ENCODE data around the gene ATG16L1.

ATG16L1 gene

GRCh38 chr2:233320470-233320869 is 69.0 kb downstream of the ATG16L1 start:
- Histone ChIP-seq H3F3A (ENCODE audit: insufficient read depth, low read length) (no peaks in the 10 kb centered on the region), H3K4me3 (ENCODE audit: low read depth, low read length, poor library complexity, severe bottlenecking) (no peak overlapping the region), H3K9ac (ENCODE audit: low read length) (no peak overlapping the region), H3K79me2 (ENCODE audit: insufficient read depth, low read length) (no peaks in the 10 kb centered on the region), H3K4me2 (ENCODE audit: low read length) (no peak overlapping the region), H4K20me1 (ENCODE audit: insufficient read depth, low read length) (no peaks in the 10 kb centered on the region), H3K4me1 (ENCODE audit: insufficient read depth, low read length, severe bottlenecking) (peaks cover 13% of the 10 kb centered on the region), H3K36me3 (ENCODE audit: insufficient read depth, low read length) (no peaks in the 10 kb centered on the region), H2AFZ (ENCODE audit: low read length) (no peak overlapping the region), H3K9me2 (ENCODE audit: low read depth, low read length) (no peaks in the 10 kb centered on the region), H3K27ac (ENCODE audit: low read depth, low read length, poor library complexity, severe bottlenecking) (no peak overlapping the region), H3K9me3 (ENCODE audit: low read length) (no peaks in the 10 kb centered on the region), H3K27me3 (ENCODE audit: insufficient read depth, low read length) (no peaks in the 10 kb centered on the region; the same call in 1 of the 2 replicates)
- TF ChIP-seq EZH2 (IDR thresholded peaks at IDR 0.05; ENCODE audit: borderline replicate concordance, low read length): no peak
- no peak for TF ChIP-seq CTCF (IDR thresholded peaks at IDR 0.05; ENCODE audit: low read length)

GRCh38 chr2:233321166-233321565 is 69.7 kb downstream of the ATG16L1 start:
- H3K27ac ChIP-seq (ENCODE audit: low read depth, low read length, poor library complexity, severe bottlenecking): no peak overlapping the region
- H3K79me2 ChIP-seq (ENCODE audit: insufficient read depth, low read length): no peaks in the 10 kb centered on the region
- peak overlapping the region; percentile 6; the same call in 1 of the 2 replicates for H3K4me2 ChIP-seq (ENCODE audit: low read length)
- peaks cover 13% of the 10 kb centered on the region for H3K4me1 ChIP-seq (ENCODE audit: insufficient read depth, low read length, severe bottlenecking)
- H2AFZ ChIP-seq (ENCODE audit: low read length): no peak overlapping the region
- H3F3A ChIP-seq (ENCODE audit: insufficient read depth, low read length): no peaks in the 10 kb centered on the region
- H4K20me1 ChIP-seq (ENCODE audit: insufficient read depth, low read length): no peaks in the 10 kb centered on the region
- no peak overlapping the region for H3K9ac ChIP-seq (ENCODE audit: low read length)
- H3K27me3 ChIP-seq (ENCODE audit: insufficient read depth, low read length): no peaks in the 10 kb centered on the region; the same call in 1 of the 2 replicates
- H3K4me3 ChIP-seq (ENCODE audit: low read depth, low read length, poor library complexity, severe bottlenecking): no peak overlapping the region
- TF ChIP-seq CTCF (IDR thresholded peaks at IDR 0.05; ENCODE audit: low read length) (no peak), EZH2 (IDR thresholded peaks at IDR 0.05; ENCODE audit: borderline replicate concordance, low read length) (no peak)
- no peaks in the 10 kb centered on the region for H3K9me3 ChIP-seq (ENCODE audit: low read length)
- no peaks in the 10 kb centered on the region for H3K36me3 ChIP-seq (ENCODE audit: insufficient read depth, low read length)
- no peaks in the 10 kb centered on the region for H3K9me2 ChIP-seq (ENCODE audit: low read depth, low read length)

GRCh38 chr2:233323851-233324250 is 72.4 kb downstream of the ATG16L1 start:
- Histone ChIP-seq H4K20me1 (ENCODE audit: insufficient read depth, low read length) (no peaks in the 10 kb centered on the region), H3K9me3 (ENCODE audit: low read length) (no peaks in the 10 kb centered on the region), H2AFZ (ENCODE audit: low read length) (no peak overlapping the region), H3K36me3 (ENCODE audit: insufficient read depth, low read length) (no peaks in the 10 kb centered on the region), H3K4me1 (ENCODE audit: insufficient read depth, low read length, severe bottlenecking) (peaks cover 13% of the 10 kb centered on the region), H3K79me2 (ENCODE audit: insufficient read depth, low read length) (no peaks in the 10 kb centered on the region), H3K27me3 (ENCODE audit: insufficient read depth, low read length) (no peaks in the 10 kb centered on the region; the same call in 1 of the 2 replicates), H3F3A (ENCODE audit: insufficient read depth, low read length) (no peaks in the 10 kb centered on the region), H3K4me2 (ENCODE audit: low read length) (no peak overlapping the region), H3K9me2 (ENCODE audit: low read depth, low read length) (no peaks in the 10 kb centered on the region), H3K27ac (ENCODE audit: low read depth, low read length, poor library complexity, severe bottlenecking) (no peak overlapping the region), H3K9ac (ENCODE audit: low read length) (no peak overlapping the region), H3K4me3 (ENCODE audit: low read depth, low read length, poor library complexity, severe bottlenecking) (no peak overlapping the region)
- peak; percentile 21; the same call in 1 of the 2 replicates for TF ChIP-seq CTCF (IDR thresholded peaks at IDR 0.05; ENCODE audit: low read length)
- no peak for TF ChIP-seq EZH2 (IDR thresholded peaks at IDR 0.05; ENCODE audit: borderline replicate concordance, low read length)

Measured in OCI-LY1 (cell line).